Stimulated activated CD8-positive, alpha-beta memory T cell treated with anti-CD3 and anti-CD28 coated beads, Interleukin-4, amount 100 ng/mL, for 48 hours (primary cell): ENCODE results near the gene KCND1.
A peak's percentile ranks its signal among the peaks of the same experiment; 100 is the strongest.

ENCODE experiments used
- DNase-seq: peaks from one replicate; pipeline ENCODE4 v3.0.0-alpha.2; 2020

Gene KCND1

DNA sequence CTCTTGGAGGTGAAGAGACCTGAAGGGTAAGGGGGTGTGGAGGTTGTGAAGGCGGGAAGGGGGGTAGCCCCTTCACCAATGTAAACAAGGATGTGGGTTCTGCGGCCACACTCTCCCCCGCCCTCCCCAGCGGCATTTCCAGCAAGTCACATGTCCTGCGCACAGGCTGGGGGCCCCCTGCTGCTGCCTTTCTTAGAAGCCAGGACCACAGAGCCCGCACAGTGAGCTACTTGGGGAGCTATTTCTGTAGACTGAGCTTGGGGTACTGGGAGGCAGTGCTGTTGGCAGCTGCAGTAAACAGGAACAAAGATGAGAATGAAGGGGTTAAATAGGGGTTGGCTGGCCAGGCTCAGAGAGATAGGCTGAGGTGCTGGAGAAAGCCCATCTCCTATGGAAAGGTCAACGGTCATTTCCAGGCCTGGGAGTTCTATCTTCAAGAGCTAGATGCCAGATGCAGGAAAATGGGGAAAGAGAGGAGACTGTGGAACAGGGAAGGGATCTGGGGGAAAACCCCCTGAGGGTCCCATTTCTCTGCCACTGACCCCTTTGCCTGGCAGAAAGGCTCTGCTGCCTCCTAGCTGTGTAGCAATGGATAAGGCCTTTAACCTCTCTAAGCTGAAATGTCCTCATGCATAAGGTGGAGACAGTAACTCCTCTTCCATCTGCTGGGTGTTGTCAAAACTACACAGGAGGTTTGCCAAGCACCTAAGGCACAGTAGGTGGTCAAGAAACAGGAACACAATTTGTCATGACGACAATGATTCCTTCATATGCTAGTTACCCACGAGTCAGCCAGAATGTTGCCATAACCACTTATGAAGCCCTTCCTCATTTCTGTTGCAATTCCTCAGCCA, 34.4 kb downstream of the KCND1 start:
- peak; percentile 91 for DNase-seq

GRCh38 chrX:48936429-48937053, 35.1 kb downstream of the KCND1 start:
- no peak for DNase-seq

DNA sequence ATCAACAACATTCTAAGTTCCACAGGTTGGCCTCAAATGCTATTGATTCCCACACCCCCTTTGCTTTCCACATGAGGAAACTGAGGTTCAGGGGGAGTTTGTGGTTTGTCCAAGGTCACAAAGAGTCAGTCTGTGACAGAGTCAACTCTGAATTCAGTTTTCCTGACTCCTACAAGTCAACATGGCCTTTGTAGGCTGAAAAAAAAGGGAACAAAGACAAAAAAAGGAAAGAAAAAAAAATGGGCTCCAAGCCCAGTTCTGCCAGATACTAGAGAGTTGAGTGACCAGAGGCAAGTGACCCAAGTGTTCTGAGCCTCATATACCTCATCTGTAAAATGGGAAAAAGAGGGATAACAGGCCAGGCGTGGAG, 36.4 kb downstream of the KCND1 start:
- no peak for DNase-seq

DNA sequence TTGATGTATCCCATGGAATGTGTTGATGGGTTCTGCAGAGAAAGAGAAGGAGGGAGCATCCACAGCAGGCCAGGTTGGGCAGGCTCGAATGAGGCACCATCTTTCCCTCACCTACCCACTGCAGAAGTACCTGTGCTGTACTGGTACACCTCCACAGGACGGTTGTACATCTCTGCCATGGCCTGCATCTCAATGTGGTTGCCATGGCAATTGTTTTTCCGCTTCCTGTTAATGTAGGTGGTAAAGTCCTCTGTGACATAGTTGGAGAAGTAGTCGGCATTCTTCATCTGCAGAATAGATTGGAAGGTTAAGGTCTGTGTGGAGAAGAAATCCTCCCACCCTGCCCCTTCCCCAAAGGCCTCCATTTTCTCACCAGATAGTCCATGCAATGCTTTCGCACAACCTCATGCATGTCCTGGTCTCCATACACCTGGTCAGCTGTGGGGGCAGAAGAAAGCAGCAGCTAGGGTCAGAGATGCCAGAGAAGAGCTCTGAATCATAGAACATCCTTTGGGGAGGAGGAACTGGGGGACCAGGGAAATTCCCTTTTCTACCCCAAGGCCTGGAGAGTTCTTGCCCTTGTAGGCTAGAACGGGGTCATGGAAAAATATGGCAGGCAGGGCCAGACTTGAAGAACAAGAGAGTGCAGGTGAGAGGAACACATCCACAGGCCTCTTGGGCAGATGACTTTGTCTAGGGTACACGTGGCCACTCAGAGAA, 36.9 kb downstream of the KCND1 start:
- DNase-seq, result peak; percentile 33

GRCh38 chrX:48933757-48934156, 37.9 kb downstream of the KCND1 start:
- peak; percentile 41 for DNase-seq

GRCh38 chrX:48927736-48928382, 43.8 kb downstream of the KCND1 start:
- DNase-seq, result no peak

GRCh38 chrX:48927123-48927522, 44.5 kb downstream of the KCND1 start:
- DNase-seq, result no peak

GRCh38 chrX:48924270-48924669, 47.4 kb downstream of the KCND1 start:
- no peak for DNase-seq

- DNase-seq, result no peak
These were observed 47.9 kb downstream of the KCND1 start for GRCh38 chrX:48923771-48924170.

- DNase-seq, result no peak
These were observed 50.9 kb downstream of the KCND1 start for GRCh38 chrX:48920718-48921104.

DNA sequence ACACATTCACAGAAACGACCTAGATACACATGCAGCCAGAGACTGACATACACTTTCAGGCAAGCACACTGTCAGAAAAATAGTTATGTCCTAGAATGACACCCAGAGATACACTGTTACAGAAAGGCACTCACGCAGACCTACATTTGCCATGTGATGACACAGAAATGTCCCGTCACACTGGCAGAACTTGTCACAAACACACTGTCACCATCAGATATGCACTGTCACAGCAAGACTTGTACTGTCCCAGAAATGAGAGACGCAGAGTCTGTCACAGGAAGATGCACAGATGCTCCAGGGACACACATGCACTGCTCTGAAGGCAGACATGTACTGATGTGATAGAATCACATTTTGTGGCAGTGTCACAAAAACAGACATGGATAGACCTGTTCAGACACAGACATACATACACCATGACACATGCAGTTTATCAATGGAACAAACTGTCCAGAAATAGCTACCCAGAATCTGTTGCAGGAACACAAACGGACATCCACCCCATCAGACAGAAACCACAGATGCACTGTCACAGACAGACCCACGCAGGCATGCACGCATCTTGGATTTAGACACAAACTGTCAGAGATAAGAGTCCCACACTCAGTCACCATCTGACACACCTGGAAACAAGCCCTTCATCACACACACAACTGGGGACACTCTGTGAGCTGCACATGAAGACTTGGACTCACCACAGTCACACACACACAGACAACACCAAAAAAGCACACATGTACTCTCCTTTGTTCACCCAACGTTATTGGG, 51.5 kb downstream of the KCND1 start:
- peak; percentile 51 for DNase-seq

- peak; percentile 54 for DNase-seq
These were observed 52.2 kb downstream of the KCND1 start for GRCh38 chrX:48919360-48919841.

- DNase-seq, result peak; percentile 90
These were observed 52.9 kb downstream of the KCND1 start, which contains the start of gene PIM2 for GRCh38 chrX:48918643-48919340. Gene PIM2, minus strand, starts transcription at chrX:48919024. Its CDS starts 190 bp downstream, at chrX:48918834.

DNA sequence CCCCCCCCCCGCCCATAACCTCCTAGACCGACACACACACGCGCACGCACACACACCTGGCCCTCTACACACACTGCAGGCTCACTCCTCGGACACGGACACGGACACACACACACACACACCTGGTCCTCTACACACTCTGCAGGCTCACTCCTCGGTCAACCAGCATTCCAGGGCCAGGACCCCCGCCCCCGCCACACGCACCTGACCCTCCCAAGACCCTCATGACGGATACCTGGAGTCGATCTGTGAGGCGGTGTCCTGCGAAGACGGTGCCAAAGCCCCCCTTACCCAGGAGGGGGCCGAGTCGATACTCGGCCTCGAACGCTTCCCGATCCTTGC, 53.4 kb downstream of the KCND1 start:
- DNase-seq, result no peak

DNA sequence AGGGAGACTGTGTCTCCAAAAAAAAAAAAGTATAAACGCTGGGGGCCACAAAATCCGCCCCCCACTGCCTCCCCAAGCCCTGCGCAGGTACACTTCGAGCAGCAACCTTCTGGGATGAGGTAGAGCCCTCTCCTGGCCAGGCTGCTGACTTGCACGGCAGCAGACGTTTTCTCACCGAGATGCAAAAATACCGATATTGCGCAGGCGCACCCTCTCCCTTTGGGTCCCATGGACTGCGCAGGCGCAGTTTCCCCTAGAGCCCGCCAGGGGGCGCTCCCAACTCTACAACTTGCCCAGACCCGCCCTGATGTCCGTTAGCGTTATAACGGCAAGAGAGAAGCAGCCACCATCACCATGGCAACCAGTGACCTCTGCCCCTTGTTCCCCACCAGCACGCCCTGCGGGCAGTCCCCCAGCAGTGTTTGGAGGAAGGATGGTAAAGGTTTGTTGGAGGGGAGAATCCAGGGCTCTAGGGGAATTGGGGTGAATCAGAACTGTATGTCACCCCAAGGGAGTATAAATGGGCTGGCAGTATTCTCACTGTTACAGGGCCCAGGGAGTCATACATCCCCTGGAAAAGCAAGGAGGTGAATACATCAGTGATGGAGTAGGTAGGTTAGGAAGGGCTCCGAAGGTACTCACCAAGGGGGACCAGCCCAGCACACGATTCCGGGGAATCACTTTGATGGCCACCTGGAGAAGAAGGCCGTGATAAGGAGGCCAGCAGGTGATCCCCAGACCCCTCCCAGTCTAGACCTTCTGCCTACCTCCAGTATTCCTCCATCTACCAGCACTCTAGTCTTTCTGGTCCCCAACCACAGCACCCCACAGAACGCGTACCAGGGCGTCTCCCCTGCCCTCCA, 54.3 kb downstream of the KCND1 start:
- DNase-seq, result peak; percentile 87

GRCh38 chrX:48914593-48915493, 56.8 kb downstream of the KCND1 start:
- no peak for DNase-seq

GRCh38 chrX:48913605-48914366, 57.9 kb downstream of the KCND1 start:
- DNase-seq, result no peak

DNA sequence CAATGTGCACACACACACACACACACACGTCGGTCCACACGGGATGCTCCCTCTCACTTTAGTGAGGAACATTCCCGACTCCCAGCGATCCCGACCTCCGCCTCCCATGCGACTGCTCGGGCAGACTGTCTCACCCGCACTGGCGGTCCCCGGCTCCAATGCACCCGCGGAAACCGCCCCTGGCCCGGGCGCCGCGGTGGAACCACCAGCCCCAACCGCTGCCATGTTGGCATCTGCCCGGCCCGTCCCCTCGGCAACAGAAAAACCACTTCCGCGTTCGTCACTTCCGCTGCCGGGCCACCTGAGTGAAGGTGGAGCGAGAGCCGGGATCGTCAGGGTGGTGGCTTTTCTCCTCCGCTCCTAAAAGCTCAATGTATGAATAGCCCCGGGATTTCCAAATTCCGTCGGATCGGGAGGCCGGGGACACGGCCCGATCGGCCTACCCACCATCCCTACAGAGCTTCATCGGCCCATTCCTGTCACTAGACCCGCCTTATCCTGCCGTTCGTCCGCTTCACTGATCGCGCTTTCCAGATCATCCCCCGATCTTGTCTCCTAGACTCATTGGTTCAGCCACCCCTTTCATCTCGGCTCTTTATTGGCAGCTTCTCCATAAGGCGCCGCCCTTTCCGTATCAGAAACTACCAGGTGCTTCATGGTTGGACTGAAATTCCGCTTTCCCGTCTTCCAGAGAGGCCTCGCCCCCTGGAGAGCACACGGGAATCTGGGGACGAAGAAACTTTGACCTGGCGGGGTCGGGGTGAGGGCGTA, 60.0 kb downstream of the KCND1 start, which contains the start of gene SLC35A2:
Gene SLC35A2 (minus strand): TSS at position 235 of the 771 bp plus-strand sequence. CDS start 10 bp downstream, at position 225.
- peak; percentile 93 for DNase-seq
